ENCODE measurements around the gene EPN2.

Gene EPN2

DNA sequence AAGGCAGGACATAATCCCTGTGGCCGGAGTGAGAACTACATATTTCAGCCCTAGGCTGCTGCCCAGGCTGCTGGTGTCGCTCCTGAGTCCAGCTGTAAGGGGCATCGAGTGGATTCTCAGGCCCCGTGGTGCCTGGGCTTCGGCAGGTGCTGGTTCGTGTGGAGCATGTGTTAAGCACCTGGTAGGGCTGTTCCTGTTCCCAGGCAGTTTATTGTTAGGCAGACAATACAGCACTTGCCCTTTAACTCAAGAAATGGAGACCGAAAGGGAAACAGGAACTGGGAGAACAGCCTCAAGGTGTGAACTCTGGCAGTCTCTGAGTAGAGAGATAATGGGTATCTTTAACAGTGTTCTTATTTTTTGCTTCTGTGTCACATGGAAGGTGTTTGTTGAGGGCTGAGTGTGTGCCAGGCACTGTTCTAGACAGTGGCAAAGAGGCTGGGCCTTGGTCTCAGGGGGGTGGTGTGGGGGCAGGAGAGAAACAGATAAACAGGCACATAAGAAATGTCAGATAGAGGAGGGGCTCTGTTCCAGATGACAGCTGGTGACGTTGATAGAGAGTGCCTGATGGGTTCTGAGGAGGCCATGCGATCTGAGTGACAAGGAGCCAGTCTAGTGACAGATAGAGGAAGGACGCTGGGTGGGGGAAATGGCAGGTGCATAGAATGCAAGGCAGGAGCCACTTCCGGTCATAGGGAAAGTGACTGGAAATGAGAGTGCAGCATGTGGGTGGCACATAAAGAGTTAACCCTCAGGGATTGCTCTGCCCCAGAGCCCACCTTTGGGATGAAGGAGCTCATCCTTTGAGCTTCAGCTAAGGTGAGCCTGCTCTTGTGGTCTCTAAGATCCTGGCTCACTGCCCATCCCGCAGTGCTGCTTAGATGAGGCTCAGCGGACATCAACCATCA is 33.8 kb downstream of the EPN2 start:
- TF ChIP-seq, protein P1, sequence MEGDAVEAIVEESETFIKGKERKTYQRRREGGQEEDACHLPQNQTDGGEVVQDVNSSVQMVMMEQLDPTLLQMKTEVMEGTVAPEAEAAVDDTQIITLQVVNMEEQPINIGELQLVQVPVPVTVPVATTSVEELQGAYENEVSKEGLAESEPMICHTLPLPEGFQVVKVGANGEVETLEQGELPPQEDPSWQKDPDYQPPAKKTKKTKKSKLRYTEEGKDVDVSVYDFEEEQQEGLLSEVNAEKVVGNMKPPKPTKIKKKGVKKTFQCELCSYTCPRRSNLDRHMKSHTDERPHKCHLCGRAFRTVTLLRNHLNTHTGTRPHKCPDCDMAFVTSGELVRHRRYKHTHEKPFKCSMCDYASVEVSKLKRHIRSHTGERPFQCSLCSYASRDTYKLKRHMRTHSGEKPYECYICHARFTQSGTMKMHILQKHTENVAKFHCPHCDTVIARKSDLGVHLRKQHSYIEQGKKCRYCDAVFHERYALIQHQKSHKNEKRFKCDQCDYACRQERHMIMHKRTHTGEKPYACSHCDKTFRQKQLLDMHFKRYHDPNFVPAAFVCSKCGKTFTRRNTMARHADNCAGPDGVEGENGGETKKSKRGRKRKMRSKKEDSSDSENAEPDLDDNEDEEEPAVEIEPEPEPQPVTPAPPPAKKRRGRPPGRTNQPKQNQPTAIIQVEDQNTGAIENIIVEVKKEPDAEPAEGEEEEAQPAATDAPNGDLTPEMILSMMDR (conservative IDR thresholded peaks at IDR 0.05; ENCODE audit: low read depth, low read length) = no peak
- Histone ChIP-seq H3K4me1 (ENCODE audit: low read depth, poor library complexity, severe bottlenecking) (no peaks in the 10 kb centered on the region), H4K20me1 (ENCODE audit: insufficient read depth) (no peaks in the 10 kb centered on the region), H3K27me3 (ENCODE audit: insufficient read depth, low read depth) (no peaks in the 10 kb centered on the region), H2AFZ (ENCODE audit: low read depth) (no peak overlapping the region), H3K79me2 (ENCODE audit: insufficient read depth, low read depth) (no peaks in the 10 kb centered on the region), H3K36me3 (ENCODE audit: insufficient read depth) (no peaks in the 10 kb centered on the region), H3K4me2 (no peak overlapping the region), H3K4me3 (IDR thresholded peaks at IDR 0.05; ENCODE audit: insufficient read depth, low read depth, low read length) (no peak overlapping the region), H3K27ac (no peak overlapping the region), H3K9ac (no peak overlapping the region)

DNA sequence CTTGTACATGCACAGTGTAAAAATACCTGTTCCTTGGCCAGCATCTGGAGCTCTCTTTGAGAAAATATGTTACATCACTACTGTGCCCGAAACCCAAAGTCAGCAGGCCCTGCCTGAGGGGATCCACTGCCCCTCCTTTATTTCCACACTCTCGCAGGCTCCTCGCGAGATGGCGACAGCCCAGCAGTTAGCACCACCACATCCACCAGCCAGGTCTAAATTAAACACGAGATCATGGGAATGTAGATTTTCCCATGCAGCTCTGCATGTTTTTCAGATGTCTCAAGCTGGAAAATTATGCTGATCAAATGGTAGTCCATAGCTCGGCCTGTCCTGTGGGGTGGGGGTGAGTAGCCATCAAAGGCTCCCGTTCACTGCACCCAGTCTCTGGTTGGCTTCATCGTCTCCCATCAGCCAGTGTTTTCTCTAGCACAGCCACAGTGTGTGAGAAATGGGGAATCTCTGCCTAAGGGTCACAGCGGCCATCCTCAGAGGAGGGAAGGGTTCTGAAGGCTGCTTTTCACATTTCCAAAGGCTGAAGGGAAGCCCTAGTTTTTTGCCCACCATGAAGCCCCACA is 34.7 kb downstream of the EPN2 start:
- no peaks in the 10 kb centered on the region for H3K79me2 ChIP-seq (ENCODE audit: insufficient read depth, low read depth)
- no peaks in the 10 kb centered on the region for H3K4me1 ChIP-seq (ENCODE audit: low read depth, poor library complexity, severe bottlenecking)
- H2AFZ ChIP-seq (ENCODE audit: low read depth) = no peak overlapping the region
- no peak overlapping the region for H3K27ac ChIP-seq
- H3K4me3 ChIP-seq (IDR thresholded peaks at IDR 0.05; ENCODE audit: insufficient read depth, low read depth, low read length) = no peak overlapping the region
- TF ChIP-seq, protein P1 (conservative IDR thresholded peaks at IDR 0.05; ENCODE audit: low read depth, low read length) = no peak
- no peaks in the 10 kb centered on the region for H3K36me3 ChIP-seq (ENCODE audit: insufficient read depth)
- H3K9ac ChIP-seq = no peak overlapping the region
- no peaks in the 10 kb centered on the region for H3K27me3 ChIP-seq (ENCODE audit: insufficient read depth, low read depth)
- no peak overlapping the region for H3K4me2 ChIP-seq
- H4K20me1 ChIP-seq (ENCODE audit: insufficient read depth) = no peaks in the 10 kb centered on the region

DNA sequence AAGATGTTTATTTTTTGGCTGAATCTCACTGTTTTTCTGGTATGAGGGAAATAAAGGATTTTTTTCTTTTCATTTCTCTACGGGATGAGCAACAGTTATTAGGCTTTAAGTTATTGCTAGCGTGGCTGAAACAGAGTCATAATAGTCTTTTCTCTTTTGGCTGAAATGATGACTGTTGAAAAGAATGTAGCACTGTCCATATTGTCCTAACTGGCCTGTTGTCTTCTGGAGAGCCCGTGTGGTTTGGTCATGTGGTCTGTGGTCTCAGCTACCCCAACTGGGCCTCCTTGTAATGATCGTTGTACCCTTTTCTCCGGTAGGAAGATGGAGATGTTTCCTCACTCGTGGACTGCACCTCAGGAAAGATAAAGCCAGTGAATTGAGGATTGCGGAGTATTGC is 36.6 kb downstream of the EPN2 start:
- no peak overlapping the region for H3K4me2 ChIP-seq
- H3K27ac ChIP-seq = no peak overlapping the region
- H4K20me1 ChIP-seq (ENCODE audit: insufficient read depth) = no peaks in the 10 kb centered on the region
- no peaks in the 10 kb centered on the region for H3K79me2 ChIP-seq (ENCODE audit: insufficient read depth, low read depth)
- TF ChIP-seq, protein P1 (conservative IDR thresholded peaks at IDR 0.05; ENCODE audit: low read depth, low read length) = no peak
- H3K9ac ChIP-seq = no peak overlapping the region
- no peaks in the 10 kb centered on the region for H3K4me1 ChIP-seq (ENCODE audit: low read depth, poor library complexity, severe bottlenecking)
- H3K4me3 ChIP-seq (IDR thresholded peaks at IDR 0.05; ENCODE audit: insufficient read depth, low read depth, low read length) = no peak overlapping the region
- no peaks in the 10 kb centered on the region for H3K36me3 ChIP-seq (ENCODE audit: insufficient read depth)
- H3K27me3 ChIP-seq (ENCODE audit: insufficient read depth, low read depth) = no peaks in the 10 kb centered on the region
- H2AFZ ChIP-seq (ENCODE audit: low read depth) = no peak overlapping the region

DNA sequence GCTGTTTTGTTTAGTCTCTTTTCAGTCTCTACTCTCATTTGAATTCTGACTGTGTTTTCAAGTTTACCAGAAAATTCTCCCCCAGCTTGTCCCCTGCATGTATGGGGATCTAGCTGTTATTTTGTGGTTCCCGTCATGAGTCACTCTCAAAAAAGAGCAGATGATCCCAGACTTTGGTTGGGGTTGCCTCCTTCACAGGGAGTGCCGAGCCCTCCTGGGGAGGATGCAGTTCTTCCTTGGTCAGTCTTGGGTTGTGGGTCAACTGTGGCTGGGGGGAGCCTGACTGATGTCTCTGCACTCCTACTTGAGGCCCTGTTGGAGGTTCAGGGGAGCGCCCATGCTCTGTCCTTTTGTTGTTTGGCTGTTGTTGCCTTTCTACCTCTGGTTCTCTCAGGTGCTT is 37.7 kb downstream of the EPN2 start:
- H3K36me3 ChIP-seq (ENCODE audit: insufficient read depth) = no peaks in the 10 kb centered on the region
- TF ChIP-seq, protein P1 (conservative IDR thresholded peaks at IDR 0.05; ENCODE audit: low read depth, low read length) = no peak
- no peaks in the 10 kb centered on the region for H3K79me2 ChIP-seq (ENCODE audit: insufficient read depth, low read depth)
- H3K4me2 ChIP-seq = no peak overlapping the region
- no peaks in the 10 kb centered on the region for H3K4me1 ChIP-seq (ENCODE audit: low read depth, poor library complexity, severe bottlenecking)
- H3K27ac ChIP-seq = no peak overlapping the region
- no peaks in the 10 kb centered on the region for H3K27me3 ChIP-seq (ENCODE audit: insufficient read depth, low read depth)
- no peaks in the 10 kb centered on the region for H4K20me1 ChIP-seq (ENCODE audit: insufficient read depth)
- no peak overlapping the region for H2AFZ ChIP-seq (ENCODE audit: low read depth)
- H3K9ac ChIP-seq = no peak overlapping the region
- no peak overlapping the region for H3K4me3 ChIP-seq (IDR thresholded peaks at IDR 0.05; ENCODE audit: insufficient read depth, low read depth, low read length)

All from KMS-11 (cell line).